HCT116 (cell line): Measurements from ENCODE around the gene ADGRD1. TPM values are rescaled to one million over a fixed set of nuclear protein-coding genes. Genes with fewer than 3 reads are reported as not detected.

Experiments used
- ATAC-seq: fragments of 200-7000 bp; cut with Tn5 transposase; 2 replicates; pipeline ENCODE4 v1.9.1; 2020; ENCODE audit warnings: mild to moderate bottlenecking, moderate library complexity
- BruUV-seq: library from RNA; stranded (reverse); fragments of 400-500 nt; replicated peaks from 2 replicates; lab custom pipeline; 2021; lab: Mats Ljungman, UMichigan
- CTCF ChIA-PET: fragments of 300-600 bp; sonication (Branson Sonifier 250); formaldehyde crosslinking; loops from one replicate; lab custom pipeline; 2021; ENCODE audit warnings: antibody characterized with exemption; lab: Charles Lee
- POLR2A ChIA-PET: fragments of 300-600, 350-600 bp; sonication (Branson Sonifier 250); formaldehyde crosslinking; loops from one replicate; lab custom pipeline; 2021; ENCODE audit warnings: antibody characterized with exemption; lab: Charles Lee
- RAD21 ChIA-PET, 2 experiments: fragments of 300-600 bp; sonication (Branson Sonifier 250); formaldehyde crosslinking; loops; one replicate each; lab custom pipeline; 2023; ENCODE audit warnings: low total read pairs in 2 of 2; ENCODE audit not compliant: uncharacterized antibody in 2 of 2, unreplicated experiment in 2 of 2, low non-redundant PET in 1 of 2; lab: Charles Lee
- DNase-seq: peaks from one replicate; pipeline ENCODE4 v3.0.0-alpha.2; 2010; ENCODE audit warnings: low read depth, low spot score
- H2AFZ ChIP-seq: fragments of 200-600 bp; shearing (Covaris generic), sonication (generic); 2 replicates; pipeline ENCODE4 v1.6.1; 2017; ENCODE audit warnings: low read depth, mixed run types, mixed read lengths, antibody characterized with exemption, low read length; ENCODE audit not compliant: poor library complexity, severe bottlenecking
- H3K27ac ChIP-seq: 2 replicates; pipeline ENCODE4 v1.5.1; 2012; ENCODE audit warnings: low read depth, low read length
- H3K27me3 ChIP-seq: fragments of 200-600 bp; sonication (generic); 2 replicates; pipeline ENCODE4 v1.6.1; 2016; ENCODE audit warnings: mixed run types, low read length, mixed read lengths; ENCODE audit not compliant: insufficient read depth
- H3K36me3 ChIP-seq, 2 experiments: fragments of 200-500 bp in 1 of 2; fragments of 200-600 bp in 1 of 2; sonication (Bioruptor generic) in 1 of 2; sonication (generic) in 1 of 2; 2 replicates each; pipeline versions ENCODE4 v1.5.1 to v1.6.1; 2014 to 2016; ENCODE audit warnings: low read length in 2 of 2, inconsistent platforms in 1 of 2, mixed read lengths in 1 of 2, mixed run types in 1 of 2; ENCODE audit not compliant: insufficient read depth in 2 of 2, control insufficient read depth in 1 of 2
- H3K4me1 ChIP-seq, 2 experiments: fragments of 200-600 bp in 1 of 2; sonication (generic) in 1 of 2; 2 replicates each; pipeline versions ENCODE4 v1.5.1 to v1.6.1; 2012 to 2017; ENCODE audit warnings: low read length in 2 of 2, inconsistent platforms in 1 of 2, mild to moderate bottlenecking in 1 of 2, mixed read lengths in 1 of 2, mixed run types in 1 of 2, moderate library complexity in 1 of 2; ENCODE audit not compliant: insufficient read depth in 2 of 2, control insufficient read depth in 1 of 2
- H3K4me2 ChIP-seq: fragments of 200-600 bp; sonication (generic); 2 replicates; pipeline ENCODE4 v1.6.1; 2017; ENCODE audit warnings: mixed run types, low read length, mixed read lengths
- H3K4me3 ChIP-seq, 2 experiments: fragments of 200-600 bp in 1 of 2; sonication (generic) in 1 of 2; replicated peaks in 1 of 2; 2 replicates each; pipeline ENCODE4 v1.5.1; 2011 to 2016; ENCODE audit warnings: low read length in 2 of 2, control low read depth in 1 of 2, low read depth in 1 of 2, mild to moderate bottlenecking in 1 of 2, mixed read lengths in 1 of 2, mixed run types in 1 of 2
- H3K79me2 ChIP-seq: fragments of 200-600 bp; sonication (generic); 2 replicates; pipeline ENCODE4 v1.6.1; 2017; ENCODE audit warnings: mild to moderate bottlenecking, mixed run types, low read length, moderate library complexity, mixed read lengths; ENCODE audit not compliant: insufficient read depth
- H3K9ac ChIP-seq: fragments of 200-600 bp; sonication (generic); 2 replicates; pipeline ENCODE4 v1.6.1; 2016; ENCODE audit warnings: low read length, mixed read lengths
- H3K9me2 ChIP-seq: fragments of 200-600 bp; sonication (generic), shearing (Covaris generic); 2 replicates; pipeline ENCODE4 v1.6.1; 2017; ENCODE audit warnings: mixed run types, mild to moderate bottlenecking, moderate library complexity; ENCODE audit not compliant: insufficient read depth
- H3K9me3 ChIP-seq, 2 experiments: fragments of 200-500 bp in 1 of 2; fragments of 200-600 bp in 1 of 2; sonication (Bioruptor generic) in 1 of 2; sonication (generic) in 1 of 2; 2 replicates each; pipeline ENCODE4 v1.6.1; 2014 to 2017; ENCODE audit warnings: low read length in 2 of 2, mixed read lengths in 2 of 2, inconsistent platforms in 1 of 2, low read depth in 1 of 2, mild to moderate bottlenecking in 1 of 2, mixed run types in 1 of 2, moderate library complexity in 1 of 2; ENCODE audit not compliant: control insufficient read depth in 1 of 2, insufficient read depth in 1 of 2
- H4K20me1 ChIP-seq: fragments of 200-600 bp; sonication (generic), shearing (Covaris generic); 2 replicates; pipeline ENCODE4 v1.6.1; 2017; ENCODE audit warnings: mixed run types, mild to moderate bottlenecking, moderate library complexity; ENCODE audit not compliant: insufficient read depth
- ATF3 ChIP-seq: IDR thresholded peaks from 2 replicates; pipeline ENCODE4 v1.6.1; 2012
- CEBPB ChIP-seq: IDR thresholded peaks from 2 replicates; pipeline ENCODE4 v1.6.1; 2012; ENCODE audit warnings: low read depth
- CTCF ChIP-seq, 3 experiments: fragments of 200-600 bp in 1 of 3; sonication (generic) in 1 of 3; IDR thresholded peaks in 2 of 3; conservative IDR thresholded peaks in 1 of 3; 2 replicates each; pipeline ENCODE4 v1.5.1; 2012 to 2017; ENCODE audit warnings: low read depth in 2 of 3, low read length in 2 of 3, antibody characterized with exemption in 1 of 3, borderline replicate concordance in 1 of 3, control low read depth in 1 of 3, mild to moderate bottlenecking in 1 of 3, mixed read lengths in 1 of 3, mixed run types in 1 of 3, moderate library complexity in 1 of 3; ENCODE audit not compliant: insufficient read depth in 1 of 3
- EGR1 ChIP-seq: IDR thresholded peaks from 2 replicates; pipeline ENCODE4 v1.6.1; 2012; ENCODE audit warnings: low read depth
- ELF1 ChIP-seq: IDR thresholded peaks from 2 replicates; pipeline ENCODE4 v1.6.1; 2012; ENCODE audit warnings: low read depth, borderline replicate concordance
- FOSL1 ChIP-seq: IDR thresholded peaks from 2 replicates; pipeline ENCODE4 v1.6.1; 2012; ENCODE audit warnings: low read depth
- MAX ChIP-seq: IDR thresholded peaks from 2 replicates; pipeline ENCODE4 v1.6.1; 2012
- POLR2A ChIP-seq: IDR thresholded peaks from 2 replicates; pipeline ENCODE4 v1.7.0; 2011; ENCODE audit warnings: borderline replicate concordance; ENCODE audit not compliant: insufficient read depth, insufficient read length; ENCODE audit errors: extremely low read depth
- POLR2AphosphoS5 ChIP-seq: IDR thresholded peaks from 2 replicates; pipeline ENCODE4 v1.6.1; 2011; ENCODE audit warnings: mild to moderate bottlenecking, low read depth, low read length, moderate library complexity
- RAD21 ChIP-seq: IDR thresholded peaks from 2 replicates; pipeline ENCODE4 v1.6.1; 2012; ENCODE audit warnings: low read depth, mild to moderate bottlenecking
- REST ChIP-seq: IDR thresholded peaks from 2 replicates; pipeline ENCODE4 v1.6.1; 2012; ENCODE audit warnings: low read depth
- SP1 ChIP-seq: IDR thresholded peaks from 2 replicates; pipeline ENCODE4 v1.6.1; 2012; ENCODE audit warnings: low read depth
- SRF ChIP-seq: IDR thresholded peaks from 2 replicates; pipeline ENCODE4 v1.6.1; 2012; ENCODE audit warnings: low read depth
- TCF7L2 ChIP-seq: IDR thresholded peaks from 2 replicates; pipeline ENCODE4 v1.7.0; 2011; ENCODE audit warnings: borderline replicate concordance, inconsistent platforms; ENCODE audit not compliant: insufficient read depth, insufficient read length; ENCODE audit errors: extremely low read depth
- YY1 ChIP-seq: IDR thresholded peaks from 2 replicates; pipeline ENCODE4 v1.6.1; 2011; ENCODE audit warnings: low read length, low read depth, moderate library complexity, mild to moderate bottlenecking; ENCODE audit not compliant: insufficient replicate concordance; ENCODE audit errors: extremely low read depth
- ZBTB33 ChIP-seq: IDR thresholded peaks from 2 replicates; pipeline ENCODE4 v1.6.1; 2011; ENCODE audit warnings: mild to moderate bottlenecking, low read length, moderate library complexity; ENCODE audit not compliant: insufficient replicate concordance; ENCODE audit errors: extremely low read depth
- ZFX ChIP-seq: fragments of 450-650 bp; IDR thresholded peaks from 2 replicates; pipeline ENCODE4 v1.6.1; 2017
- intact Hi-C: fragments of 100-400 bp; cut with micrococcal nuclease; formaldehyde crosslinking; loops from 2 replicates; pipeline ENCODE4 v1.10.0; 2022
- total RNA-seq: library from RNA; stranded (reverse); gene quantifications from one replicate; pipeline ENCODE4 v1.2.1, GENCODE V29; 2021; ENCODE audit not compliant: unreplicated experiment

Gene ADGRD1
- total RNA-seq, 1 experiment from 2014 or later, result 0.44 TPM

GRCh38 chr12:131115766-131116467 is 162.2 kb downstream of the ADGRD1 start:
- RAD21 ChIA-PET, result interaction anchor here (1.3 to 2.6 kb wide), 4 partner anchors 16 to 339 kb away, joined by 3 to 10 read pairs (median 6); no protein-coding TSS in a partner anchor
- Histone ChIP-seq H3K4me2 (no peak overlapping the region), H3K4me1 (peaks cover 0 to 11% of the 10 kb centered on the region in 2 experiments; a peak in 2 of 4 replicates), H3K79me2 (no peaks in the 10 kb centered on the region), H3K27me3 (no peaks in the 10 kb centered on the region), H3K9ac (no peak overlapping the region), H3K36me3 (no peaks in the 10 kb centered on the region), H3K4me3 (no peak overlapping the region)
- POLR2A ChIA-PET, result no interaction called here
- TF ChIP-seq ZBTB33 (no peak), SP1 (no peak), RAD21 (no peak), CTCF (IDR thresholded peaks at IDR 0.05 in 2 of 3, conservative IDR thresholded peaks at IDR 0.05 in 1 of 3; ENCODE audit: borderline replicate concordance in 1 of 3, insufficient read depth in 1 of 3, low read depth in 2 of 3, low read length in 2 of 3) (no peak), MAX (no peak), ELF1 (no peak), EGR1 (no peak), REST (no peak), SRF (no peak), ATF3 (no peak), FOSL1 (no peak), YY1 (no peak), POLR2AphosphoS5 (no peak), POLR2A (no peak), TCF7L2 (no peak), ZFX (no peak), CEBPB (no peak)
- TF ChIP-seq, all 23 proteins: peak for 0
- intact Hi-C loops, result no loop called here
- DNase-seq (no peak), ATAC-seq (peak; percentile 30)
- Histone ChIP-seq H3K9me3 (no peaks in the 10 kb centered on the region), H3K9me2 (no peaks in the 10 kb centered on the region), H3K27ac (no peak overlapping the region), H4K20me1 (no peaks in the 10 kb centered on the region), H2AFZ (no peak overlapping the region)
- no TSS peak for BruUV-seq
- CTCF ChIA-PET, result interaction anchor here (2.1 to 4.1 kb wide), 3 partner anchors 10 to 339 kb away, joined by 5 to 21 read pairs (median 14); no protein-coding TSS in a partner anchor
